22Rv1 (cell line): Measurements from ENCODE around the gene PANK4.
A peak's percentile ranks its signal among the peaks of the same experiment; 100 is the strongest.

Source experiments
- ZFX ChIP-seq: fragments of 450-650 bp; IDR thresholded peaks from 2 replicates; pipeline ENCODE4 v1.6.1; 2017; ENCODE audit warnings: antibody characterized with exemption, borderline replicate concordance
- TF ChIP-seq, protein P1 (sequence below): fragments of 450-650 bp; IDR thresholded peaks from 2 replicates; pipeline ENCODE4 v1.5.1; 2017; ENCODE audit warnings: mild to moderate bottlenecking

DNA sequence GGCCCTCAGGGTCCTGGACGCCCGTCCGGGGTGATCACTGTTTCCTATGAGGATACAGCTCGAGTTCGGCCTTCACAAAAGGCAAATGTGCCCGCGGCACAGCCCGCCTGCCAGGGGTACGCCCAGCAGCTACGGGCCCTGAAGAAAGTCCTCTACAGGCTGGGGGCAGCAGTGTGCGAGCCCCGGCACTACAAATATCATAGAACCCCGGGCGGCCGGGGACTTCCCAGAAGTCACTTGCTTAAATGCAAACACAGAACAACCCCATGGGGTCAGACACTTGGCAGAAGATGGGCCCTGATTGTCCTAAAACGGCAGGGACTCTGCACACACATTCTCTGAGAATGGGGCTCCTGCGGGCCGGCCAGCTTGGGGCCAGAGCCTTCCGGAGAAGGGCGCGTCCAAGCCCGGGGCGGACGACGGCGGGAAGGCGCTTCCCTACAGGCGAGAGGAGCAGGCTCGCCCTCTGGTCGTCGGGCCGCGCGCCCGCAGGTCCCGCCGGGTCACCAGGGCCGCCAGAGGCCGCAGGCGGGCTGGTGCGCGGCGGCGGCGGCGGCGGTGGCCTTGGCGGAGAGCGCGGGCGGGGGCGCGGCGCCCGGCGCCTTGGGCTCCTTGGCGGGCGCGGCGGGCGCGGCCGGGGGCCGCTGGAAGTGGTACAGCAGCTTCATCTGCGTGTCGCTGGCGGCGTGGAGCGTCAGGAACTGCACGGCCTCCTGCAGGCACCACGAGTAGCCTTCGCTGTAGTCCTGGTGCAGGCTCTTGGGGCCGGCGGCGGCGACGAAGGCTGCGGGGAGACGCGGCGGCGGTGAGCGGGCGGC lies 2.8 kb upstream of the PANK4 start:
- TF ChIP-seq, protein P1, sequence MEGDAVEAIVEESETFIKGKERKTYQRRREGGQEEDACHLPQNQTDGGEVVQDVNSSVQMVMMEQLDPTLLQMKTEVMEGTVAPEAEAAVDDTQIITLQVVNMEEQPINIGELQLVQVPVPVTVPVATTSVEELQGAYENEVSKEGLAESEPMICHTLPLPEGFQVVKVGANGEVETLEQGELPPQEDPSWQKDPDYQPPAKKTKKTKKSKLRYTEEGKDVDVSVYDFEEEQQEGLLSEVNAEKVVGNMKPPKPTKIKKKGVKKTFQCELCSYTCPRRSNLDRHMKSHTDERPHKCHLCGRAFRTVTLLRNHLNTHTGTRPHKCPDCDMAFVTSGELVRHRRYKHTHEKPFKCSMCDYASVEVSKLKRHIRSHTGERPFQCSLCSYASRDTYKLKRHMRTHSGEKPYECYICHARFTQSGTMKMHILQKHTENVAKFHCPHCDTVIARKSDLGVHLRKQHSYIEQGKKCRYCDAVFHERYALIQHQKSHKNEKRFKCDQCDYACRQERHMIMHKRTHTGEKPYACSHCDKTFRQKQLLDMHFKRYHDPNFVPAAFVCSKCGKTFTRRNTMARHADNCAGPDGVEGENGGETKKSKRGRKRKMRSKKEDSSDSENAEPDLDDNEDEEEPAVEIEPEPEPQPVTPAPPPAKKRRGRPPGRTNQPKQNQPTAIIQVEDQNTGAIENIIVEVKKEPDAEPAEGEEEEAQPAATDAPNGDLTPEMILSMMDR: peak; percentile 46; the same call in 1 of the 2 replicates
- TF ChIP-seq ZFX: no peak
